ENCODE data around the gene RIOX2. TPM values are rescaled to one million over a fixed set of nuclear protein-coding genes. Genes with fewer than 3 reads are reported as not detected.
A peak's percentile ranks its signal among the peaks of the same experiment; 100 is the strongest.

Gene RIOX2
- total and polyA plus RNA-seq, 2 of the 13 experiments (the other 11 are each of a cell fraction or from before 2014, with no cell fraction given) = 19.9 to 43.3 TPM

GRCh38 chr3:97934980-97935695, 37.1 kb downstream of the RIOX2 start:
- FAIRE-seq = no peak
- no peak overlapping the region for H3K27ac ChIP-seq (ENCODE audit: extremely low read length, insufficient read depth, low read length)
- ATAC-seq = no peak
- ChIA-PET CTCF (ENCODE audit: low intra/inter-chr PET ratio, low total read pairs) (no interaction called here), POLR2A (no interaction called here)
- H3K9me3 ChIP-seq (ENCODE audit: low read length) = no peaks in the 10 kb centered on the region
- in situ Hi-C loops (cut with HindIII; ENCODE audit: extremely low pct_ligation_motif_present, low pct_unique_long_range_greater_than_20kb) (no loop called here), intact Hi-C loops (cut with micrococcal nuclease; ENCODE audit: unreplicated experiment) (no loop called here)
- no peak overlapping the region for H3K4me3 ChIP-seq (replicated peaks in 1 of 3; ENCODE audit: insufficient read depth in 1 of 3, low read depth in 2 of 3, low read length in 3 of 3)
- peaks cover 5 to 25% of the 10 kb centered on the region in 2 experiments; a peak in 3 of 5 replicates for H3K36me3 ChIP-seq (replicated peaks in 1 of 2; ENCODE audit: control insufficient read depth in 1 of 2, insufficient read depth in 2 of 2, low read length in 2 of 2)
- WGBS (ENCODE audit: low lambda C conversion rate) = 87% methylated on average over 3 of the region's 3 CpGs
- no peak for DNase-seq (ENCODE audit: low spot score)
- H3K4me1 ChIP-seq (ENCODE audit: insufficient read depth, low read length) = no peaks in the 10 kb centered on the region
- no peak overlapping the region for H2AFZ ChIP-seq (ENCODE audit: low read length)
- TF ChIP-seq ZNF598 (CRISPR knock-in tag; IDR thresholded peaks at IDR 0.05; ENCODE audit: borderline replicate concordance) = no peak
- BruUV-seq (replicated peaks) = no TSS peak
- H3K9ac ChIP-seq (ENCODE audit: insufficient read depth, low read depth, low read length) = no peak overlapping the region
- no peaks in the 10 kb centered on the region for H3K79me2 ChIP-seq (ENCODE audit: insufficient read depth, low read length)
- no peak overlapping the region for H3K4me2 ChIP-seq (ENCODE audit: low read depth, low read length)
- H3K27me3 ChIP-seq (ENCODE audit: control insufficient read depth in 1 of 2, insufficient read depth in 2 of 2, low read length in 2 of 2) = no peaks in the 10 kb centered on the region; a peak in 1 of 5 replicates
- no peaks in the 10 kb centered on the region for H4K20me1 ChIP-seq (ENCODE audit: insufficient read depth, low read length)

DNA sequence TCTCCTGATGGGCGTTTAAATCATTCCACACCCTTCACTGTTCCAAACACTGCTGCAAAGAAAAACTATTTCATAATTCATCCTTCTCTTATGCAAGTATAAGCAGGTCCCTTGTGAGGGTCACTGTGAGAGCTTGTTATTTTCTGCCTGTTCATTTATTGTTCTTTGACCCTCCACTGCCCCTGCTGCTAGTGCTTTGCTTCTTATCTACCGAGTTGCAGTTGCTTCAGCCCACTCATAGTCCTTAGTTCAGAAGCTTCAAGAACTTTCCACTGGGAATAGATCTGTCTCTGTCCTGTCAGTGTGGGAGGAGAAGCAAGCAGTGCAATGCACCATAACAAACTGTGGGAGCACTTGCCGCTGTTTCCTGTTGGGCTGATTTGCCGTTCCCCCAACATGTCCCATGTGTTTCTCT, 39.8 kb downstream of the RIOX2 start:
- 86% methylated on average over 4 of the region's 4 CpGs for WGBS (ENCODE audit: low lambda C conversion rate)
- no peak overlapping the region for H3K9ac ChIP-seq (ENCODE audit: insufficient read depth, low read depth, low read length)
- no peaks in the 10 kb centered on the region for H4K20me1 ChIP-seq (ENCODE audit: insufficient read depth, low read length)
- H3K4me2 ChIP-seq (ENCODE audit: low read depth, low read length) = no peak overlapping the region
- no peak for TF ChIP-seq ZNF207 (IDR thresholded peaks at IDR 0.05; ENCODE audit: borderline replicate concordance)
- TF ChIP-seq, protein P1, sequence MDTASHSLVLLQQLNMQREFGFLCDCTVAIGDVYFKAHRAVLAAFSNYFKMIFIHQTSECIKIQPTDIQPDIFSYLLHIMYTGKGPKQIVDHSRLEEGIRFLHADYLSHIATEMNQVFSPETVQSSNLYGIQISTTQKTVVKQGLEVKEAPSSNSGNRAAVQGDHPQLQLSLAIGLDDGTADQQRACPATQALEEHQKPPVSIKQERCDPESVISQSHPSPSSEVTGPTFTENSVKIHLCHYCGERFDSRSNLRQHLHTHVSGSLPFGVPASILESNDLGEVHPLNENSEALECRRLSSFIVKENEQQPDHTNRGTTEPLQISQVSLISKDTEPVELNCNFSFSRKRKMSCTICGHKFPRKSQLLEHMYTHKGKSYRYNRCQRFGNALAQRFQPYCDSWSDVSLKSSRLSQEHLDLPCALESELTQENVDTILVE (CRISPR knock-in tag; IDR thresholded peaks at IDR 0.05) = no peak
- no peak for TF ChIP-seq RAD51 (IDR thresholded peaks at IDR 0.05; ENCODE audit: borderline replicate concordance)
- peak; percentile 30; the same call in 1 of the 3 replicates for ATAC-seq
- H3K36me3 ChIP-seq (replicated peaks in 1 of 2; ENCODE audit: control insufficient read depth in 1 of 2, insufficient read depth in 2 of 2, low read length in 2 of 2) = peaks cover 4 to 15% of the 10 kb centered on the region in 2 experiments; a peak in 3 of 5 replicates
- peaks cover 7% of the 10 kb centered on the region for H3K4me1 ChIP-seq (ENCODE audit: insufficient read depth, low read length)
- H3K79me2 ChIP-seq (ENCODE audit: insufficient read depth, low read length) = no peaks in the 10 kb centered on the region
- H3K9me3 ChIP-seq (ENCODE audit: low read length) = no peaks in the 10 kb centered on the region
- ChIA-PET CTCF (ENCODE audit: low intra/inter-chr PET ratio, low total read pairs) (no interaction called here), POLR2A (no interaction called here)
- intact Hi-C loops (cut with micrococcal nuclease; ENCODE audit: unreplicated experiment) (no loop called here), in situ Hi-C loops (cut with HindIII; ENCODE audit: extremely low pct_ligation_motif_present, low pct_unique_long_range_greater_than_20kb) (no loop called here)
- no TSS peak for BruUV-seq (replicated peaks)
- DNase-seq (ENCODE audit: low spot score) = no peak
- no peaks in the 10 kb centered on the region; a peak in 1 of 5 replicates for H3K27me3 ChIP-seq (ENCODE audit: control insufficient read depth in 1 of 2, insufficient read depth in 2 of 2, low read length in 2 of 2)
- no peak for FAIRE-seq
- no peak overlapping the region for H2AFZ ChIP-seq (ENCODE audit: low read length)
- no peak overlapping the region for H3K27ac ChIP-seq (ENCODE audit: extremely low read length, insufficient read depth, low read length)
- no peak overlapping the region for H3K4me3 ChIP-seq (replicated peaks in 1 of 3; ENCODE audit: insufficient read depth in 1 of 3, low read depth in 2 of 3, low read length in 3 of 3)

All from HepG2 (cell line).